ENCODE measurements around the gene GRAMD2A.

DNA sequence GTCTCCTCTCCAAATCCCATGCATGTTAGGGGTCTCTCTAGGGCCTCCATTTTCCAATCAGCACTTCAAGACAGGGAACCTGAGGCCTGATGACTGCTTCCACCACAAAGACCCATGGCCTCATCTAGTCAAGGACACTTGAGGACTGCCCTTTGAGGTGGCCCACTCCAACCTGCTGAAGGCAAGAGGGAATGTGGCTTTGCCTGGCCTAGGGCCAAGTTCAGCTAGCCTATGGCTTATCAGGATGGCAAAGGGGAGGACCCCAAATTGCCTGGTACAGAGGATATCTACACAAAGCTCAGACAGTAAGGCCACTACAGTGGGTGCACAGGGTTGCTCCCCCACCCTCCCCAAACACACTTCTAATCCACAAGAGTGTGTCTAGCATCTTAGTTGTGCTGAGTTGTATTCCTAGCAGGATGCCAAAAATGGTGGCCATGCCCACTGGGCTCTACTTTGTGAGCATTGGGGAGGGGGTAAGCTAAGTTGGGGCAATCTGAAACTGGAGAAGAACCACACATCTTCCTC lies 10.0 kb upstream of the GRAMD2A start:
- TF ChIP-seq ZNF274 (IDR thresholded peaks at IDR 0.05; ENCODE audit: low read depth, low read length) (no peak), YY1 (IDR thresholded peaks at IDR 0.05; ENCODE audit: insufficient read depth, insufficient read length) (no peak), SUZ12 (IDR thresholded peaks at IDR 0.05; ENCODE audit: extremely low read depth, insufficient read depth, insufficient read length) (no peak)

Measured in NT2/D1 (cell line).